Raji (cell line): ENCODE results near the gene ANKAR.

Experiments used
- POLR2A ChIP-seq: IDR thresholded peaks from 2 replicates; pipeline ENCODE4 v1.6.1; 2011; ENCODE audit warnings: low read depth, low read length, control low read depth; ENCODE audit not compliant: insufficient read depth

The ANKAR gene

GRCh38 chr2:189651284-189651683, 23.2 kb upstream of the ANKAR start:
- TF ChIP-seq POLR2A, result no peak

- TF ChIP-seq POLR2A, result no peak
Measured at GRCh38 chr2:189654641-189655040, 19.8 kb upstream of the ANKAR start.

GRCh38 chr2:189657867-189658266, 16.6 kb upstream of the ANKAR start:
- no peak for TF ChIP-seq POLR2A

- no peak for TF ChIP-seq POLR2A
Measured at GRCh38 chr2:189658306-189659212, 15.9 kb upstream of the ANKAR start.

- TF ChIP-seq POLR2A, result no peak
Measured at GRCh38 chr2:189659734-189660133, 14.7 kb upstream of the ANKAR start.

GRCh38 chr2:189660803-189661147, 13.7 kb upstream of the ANKAR start:
- no peak for TF ChIP-seq POLR2A

- TF ChIP-seq POLR2A, result peak; percentile 99
Measured at GRCh38 chr2:189661148-189661956, 13.1 kb upstream of the ANKAR start, which contains the start of gene ASNSD1. TSS of gene ASNSD1 (plus strand) at chr2:189661459. CDS start at chr2:189666133, 4,674 bp downstream.

GRCh38 chr2:189661957-189662321, 12.5 kb upstream of the ANKAR start:
- TF ChIP-seq POLR2A, result no peak

GRCh38 chr2:189662669-189663226, 11.7 kb upstream of the ANKAR start:
- TF ChIP-seq POLR2A, result no peak

GRCh38 chr2:189669913-189670312, 4.6 kb upstream of the ANKAR start:
- no peak for TF ChIP-seq POLR2A

GRCh38 chr2:189673661-189674373, 653 bp upstream of the ANKAR start:
- TF ChIP-seq POLR2A, result no peak

- no peak for TF ChIP-seq POLR2A
Measured at GRCh38 chr2:189676471-189676870, 2.0 kb downstream of the ANKAR start.

- no peak for TF ChIP-seq POLR2A
Measured at GRCh38 chr2:189679226-189679625, 4.8 kb downstream of the ANKAR start.

- TF ChIP-seq POLR2A, result no peak
Measured at GRCh38 chr2:189681203-189681602, 6.7 kb downstream of the ANKAR start.

- TF ChIP-seq POLR2A, result no peak
Measured at GRCh38 chr2:189681903-189682302, 7.4 kb downstream of the ANKAR start.
